ENCODE results near the gene ROBO4.

Gene ROBO4

DNA sequence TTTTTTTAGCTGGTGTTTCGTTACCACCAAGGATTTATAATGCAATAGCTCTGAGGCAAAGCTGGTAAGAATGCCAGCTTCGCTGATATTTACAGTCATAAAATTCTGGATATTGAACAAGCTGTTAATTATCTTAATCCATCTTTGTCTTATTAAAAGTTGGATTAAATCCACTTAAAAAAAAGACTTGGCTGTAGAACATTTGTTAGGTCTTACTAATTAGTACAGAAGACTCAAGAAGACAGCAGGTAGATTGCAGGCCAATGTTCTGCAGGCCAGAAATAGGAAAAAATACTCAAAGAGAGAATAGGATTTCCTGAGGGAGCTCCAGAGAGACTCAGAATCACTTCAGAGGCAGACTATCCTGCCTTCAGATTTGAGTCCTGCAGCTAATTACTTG, 7.5 kb downstream of the ROBO4 start:
- no peak for DNase-seq (ENCODE audit: low spot score)

DNA sequence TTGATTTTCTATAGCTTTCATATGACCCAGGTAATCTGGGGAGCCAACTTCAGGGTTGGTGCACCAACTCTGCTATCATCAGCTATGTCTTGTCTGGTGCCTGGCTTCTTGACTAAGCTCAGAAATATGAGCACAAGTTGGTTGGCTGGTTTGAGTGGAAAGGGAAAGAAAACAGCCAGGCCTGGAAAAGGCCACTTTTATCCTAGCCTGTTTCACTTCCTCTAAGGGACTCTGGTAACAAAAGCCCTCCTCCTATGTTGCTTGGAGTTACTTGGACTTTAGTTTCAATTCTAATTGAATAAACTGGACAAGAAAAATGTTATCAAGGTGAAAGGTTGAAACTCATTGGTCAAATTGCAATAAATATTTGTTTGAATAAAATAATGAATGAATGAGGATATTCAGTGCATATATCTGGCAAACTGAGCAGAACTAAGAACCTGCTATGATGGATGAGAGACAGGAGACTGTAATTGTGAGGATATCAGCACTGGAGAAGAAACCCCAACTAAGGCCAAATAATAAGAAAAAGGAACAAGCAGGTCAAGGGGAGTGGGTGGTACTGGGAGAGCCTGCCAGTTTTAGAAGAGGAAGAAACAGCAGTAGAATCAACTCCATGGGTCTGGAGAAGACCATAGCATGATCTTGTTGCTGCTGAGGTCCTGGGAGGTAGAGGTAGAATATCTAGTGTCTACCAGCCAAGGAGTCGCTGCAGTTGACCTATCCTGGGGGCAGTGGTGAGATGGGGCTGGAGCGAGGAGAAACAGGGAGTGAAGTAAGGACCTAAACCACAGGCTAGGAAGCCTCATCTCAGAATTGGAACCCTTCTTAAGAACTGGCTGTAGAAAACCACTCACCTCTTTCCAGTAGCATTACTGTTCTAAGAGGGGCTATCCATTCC, 8.2 kb downstream of the ROBO4 start:
- no peak for DNase-seq (ENCODE audit: low spot score)

DNA sequence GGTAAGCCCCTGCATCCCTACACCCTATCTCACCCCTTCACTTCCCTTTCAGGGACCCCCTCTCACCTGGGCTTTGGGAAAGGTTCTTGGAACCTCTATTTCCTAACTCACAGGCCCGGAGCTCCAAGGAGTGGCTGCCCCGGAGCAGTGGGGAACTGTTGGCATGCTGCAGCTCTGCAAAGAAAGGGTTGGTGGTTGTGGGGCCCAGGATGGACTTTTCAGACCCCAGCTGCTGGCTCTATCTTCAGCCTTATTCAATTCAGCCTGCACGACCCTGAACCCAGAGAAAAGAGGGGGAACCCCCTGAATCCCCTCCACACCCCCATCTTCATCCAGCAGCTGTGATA, 10.0 kb downstream of the ROBO4 start:
- DNase-seq (ENCODE audit: low spot score), result no peak

DNA sequence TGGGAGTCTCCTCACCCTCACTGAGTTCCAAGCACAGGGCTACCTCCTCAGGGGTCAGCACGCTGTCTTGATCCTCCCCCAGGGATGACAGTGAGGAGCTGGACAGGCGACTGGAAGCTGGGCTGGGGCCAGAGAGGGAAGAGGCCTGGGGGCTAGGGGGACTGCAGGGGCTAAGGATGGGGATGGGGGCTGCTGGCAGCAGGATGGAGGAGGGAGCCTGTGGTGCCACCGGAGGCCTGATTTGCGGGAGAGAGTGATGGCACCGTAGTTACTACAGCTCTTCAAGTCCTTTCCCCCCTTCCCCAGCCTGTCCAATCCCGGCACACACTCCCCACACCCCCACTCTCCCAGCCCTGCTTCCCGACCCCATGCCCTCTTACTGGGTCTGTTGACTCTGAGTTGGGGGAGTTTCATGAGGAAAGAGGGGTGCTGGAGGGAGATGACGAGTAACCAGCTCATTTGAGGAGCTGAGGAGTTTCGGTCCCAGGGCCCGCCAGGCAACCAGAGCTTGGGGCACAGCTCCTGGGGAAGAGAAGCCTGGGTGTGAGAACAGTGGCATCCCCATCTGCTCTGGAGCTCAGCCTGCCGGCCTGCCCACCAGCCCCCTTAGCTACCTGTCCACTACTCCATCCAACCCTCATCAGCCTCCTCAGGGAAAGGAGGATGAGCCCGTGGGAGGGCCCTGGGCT, 10.5 kb downstream of the ROBO4 start:
- no peak for DNase-seq (ENCODE audit: low spot score)

DNA sequence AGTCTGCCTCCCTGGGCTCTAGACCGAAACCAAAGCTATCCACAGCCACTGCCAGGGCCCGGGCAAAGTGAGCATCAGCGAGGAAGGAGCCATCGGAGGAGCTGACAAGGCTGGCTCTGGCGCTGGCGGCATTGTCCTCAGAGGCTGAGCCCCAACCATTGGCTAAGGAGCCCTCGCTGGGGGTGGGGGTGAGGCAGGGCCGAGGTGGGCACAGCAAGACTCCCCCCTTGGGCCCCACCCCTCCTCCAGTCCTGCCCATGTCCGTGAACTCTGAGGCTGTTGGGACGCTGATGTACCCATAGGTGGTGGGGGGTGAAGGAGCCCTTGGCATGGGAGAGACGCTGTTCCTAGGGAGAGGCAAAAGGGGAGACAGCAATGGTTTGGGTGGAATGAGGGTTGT, 11.2 kb downstream of the ROBO4 start:
- no peak for DNase-seq (ENCODE audit: low spot score)

DNA sequence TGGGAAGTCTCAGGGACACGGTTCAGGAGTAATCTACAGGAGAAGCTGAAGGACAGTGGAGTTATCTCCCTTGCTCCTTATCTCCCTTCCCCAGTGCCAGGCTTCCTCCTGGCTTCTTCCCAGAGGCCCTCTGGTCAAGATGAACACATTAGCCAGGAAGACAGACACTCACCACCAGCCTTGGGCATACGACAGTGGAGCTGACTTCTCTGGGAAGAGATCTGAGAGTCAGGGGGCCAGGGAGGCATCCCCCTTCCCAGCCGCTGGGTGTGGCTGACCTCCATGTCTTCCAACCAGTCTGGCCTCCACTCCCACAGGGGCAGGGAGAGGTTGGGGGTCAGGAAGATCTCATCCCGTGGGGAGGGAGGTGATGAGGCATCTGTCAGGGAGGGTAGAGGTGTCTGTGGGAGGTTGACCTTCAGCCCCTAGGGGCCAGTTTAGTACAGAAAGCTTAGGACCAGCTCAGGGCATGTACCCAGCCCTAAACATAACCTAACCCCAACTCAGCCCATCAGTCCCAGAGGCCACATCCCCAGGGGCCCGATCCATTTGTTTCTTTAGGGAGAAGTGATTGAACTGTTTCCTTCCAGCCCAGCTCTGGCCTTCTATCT, 12.7 kb downstream of the ROBO4 start:
- no peak for DNase-seq (ENCODE audit: low spot score)

DNA sequence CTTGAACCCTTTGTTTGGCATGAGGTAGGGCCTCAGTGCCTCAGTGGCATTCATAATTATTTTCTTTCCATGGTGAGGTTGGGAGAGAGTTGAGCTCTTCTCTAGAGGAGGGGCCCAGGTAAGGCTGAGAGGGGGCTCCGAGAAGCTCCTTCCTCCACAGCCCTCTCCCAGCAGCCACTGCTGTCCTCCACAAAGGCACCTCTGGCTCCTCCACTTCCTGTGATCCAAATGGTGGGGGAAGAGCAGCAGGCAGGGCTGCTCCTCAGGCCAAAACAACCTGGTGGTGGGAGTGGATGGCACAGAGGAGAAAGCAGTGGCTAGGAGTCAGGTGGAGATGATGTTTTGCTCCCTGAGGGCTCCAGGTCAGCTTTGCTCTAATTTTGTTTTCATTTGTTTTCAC, 13.3 kb downstream of the ROBO4 start:
- no peak for DNase-seq (ENCODE audit: low spot score)

DNA sequence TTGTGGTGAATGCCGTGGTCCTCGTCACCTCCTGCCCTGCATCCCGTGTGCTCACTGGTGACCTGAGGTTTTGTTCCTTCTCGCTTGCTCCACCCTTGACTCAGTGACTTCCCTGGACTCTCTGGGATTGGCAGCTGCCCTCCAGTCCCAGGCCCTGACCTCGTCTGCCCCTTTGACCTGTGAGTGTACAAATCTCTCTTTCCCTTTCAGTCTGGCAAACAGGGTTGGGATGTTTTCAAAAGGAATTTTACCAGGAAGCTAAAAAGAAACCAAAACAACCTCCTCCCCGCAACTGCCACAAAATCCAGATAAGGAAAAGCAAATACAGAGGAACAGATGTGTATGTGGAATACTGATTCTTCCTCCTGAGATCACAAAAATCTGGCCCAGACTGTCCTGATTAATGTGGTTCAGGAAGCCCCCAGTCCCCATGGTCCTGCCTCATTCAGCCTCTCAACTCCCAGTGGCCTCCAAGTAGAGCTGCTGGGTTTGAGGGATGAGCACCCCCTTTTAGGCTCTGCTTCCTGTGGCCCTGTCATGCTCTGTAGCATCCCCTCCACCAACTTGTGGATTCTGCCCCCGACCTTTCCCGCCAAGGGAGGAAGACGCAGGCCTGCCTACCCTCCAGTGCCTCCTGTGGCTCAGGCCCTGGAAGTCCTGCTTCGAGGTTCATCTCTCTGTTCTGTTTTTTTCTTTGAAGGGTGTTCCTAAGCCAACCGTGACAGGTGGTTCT, 15.2 kb downstream of the ROBO4 start:
- DNase-seq (ENCODE audit: low spot score), result no peak

DNA sequence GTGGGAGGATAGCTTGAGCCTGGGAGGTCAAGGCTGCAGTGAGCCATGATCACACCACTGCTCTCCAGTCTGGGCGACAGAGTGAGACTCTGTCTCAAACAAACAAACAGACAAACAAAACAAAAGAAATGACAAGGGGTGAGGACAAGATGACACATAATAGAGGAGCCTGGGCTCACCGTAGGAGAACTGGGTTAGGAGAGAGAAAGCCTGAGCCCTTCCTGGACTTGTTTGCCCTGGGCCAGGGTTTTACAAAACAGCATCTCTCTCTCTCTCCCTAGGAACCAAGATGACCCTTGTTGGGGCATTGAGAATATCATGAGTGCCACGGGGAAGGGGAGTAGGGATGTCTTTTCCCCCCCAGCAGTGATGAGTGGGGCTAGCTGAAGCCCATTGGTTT, 16.7 kb downstream of the ROBO4 start:
- no peak for DNase-seq (ENCODE audit: low spot score)

DNA sequence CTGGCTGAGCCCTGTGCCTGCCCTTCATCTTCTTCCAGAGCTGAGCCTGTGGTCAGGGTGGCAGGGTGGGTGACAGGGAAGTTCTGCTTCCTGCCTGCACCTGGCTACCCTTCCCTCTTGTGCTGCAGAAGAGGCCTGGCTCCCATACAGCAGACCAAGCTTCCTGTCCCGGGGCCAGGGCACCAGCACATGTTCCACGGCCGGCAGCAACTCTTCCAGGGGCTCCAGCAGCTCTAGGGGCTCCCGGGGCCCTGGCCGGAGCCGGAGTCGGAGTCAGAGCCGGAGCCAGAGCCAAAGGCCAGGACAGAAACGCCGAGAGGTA, 17.4 kb downstream of the ROBO4 start:
- no peak for DNase-seq (ENCODE audit: low spot score)

DNA sequence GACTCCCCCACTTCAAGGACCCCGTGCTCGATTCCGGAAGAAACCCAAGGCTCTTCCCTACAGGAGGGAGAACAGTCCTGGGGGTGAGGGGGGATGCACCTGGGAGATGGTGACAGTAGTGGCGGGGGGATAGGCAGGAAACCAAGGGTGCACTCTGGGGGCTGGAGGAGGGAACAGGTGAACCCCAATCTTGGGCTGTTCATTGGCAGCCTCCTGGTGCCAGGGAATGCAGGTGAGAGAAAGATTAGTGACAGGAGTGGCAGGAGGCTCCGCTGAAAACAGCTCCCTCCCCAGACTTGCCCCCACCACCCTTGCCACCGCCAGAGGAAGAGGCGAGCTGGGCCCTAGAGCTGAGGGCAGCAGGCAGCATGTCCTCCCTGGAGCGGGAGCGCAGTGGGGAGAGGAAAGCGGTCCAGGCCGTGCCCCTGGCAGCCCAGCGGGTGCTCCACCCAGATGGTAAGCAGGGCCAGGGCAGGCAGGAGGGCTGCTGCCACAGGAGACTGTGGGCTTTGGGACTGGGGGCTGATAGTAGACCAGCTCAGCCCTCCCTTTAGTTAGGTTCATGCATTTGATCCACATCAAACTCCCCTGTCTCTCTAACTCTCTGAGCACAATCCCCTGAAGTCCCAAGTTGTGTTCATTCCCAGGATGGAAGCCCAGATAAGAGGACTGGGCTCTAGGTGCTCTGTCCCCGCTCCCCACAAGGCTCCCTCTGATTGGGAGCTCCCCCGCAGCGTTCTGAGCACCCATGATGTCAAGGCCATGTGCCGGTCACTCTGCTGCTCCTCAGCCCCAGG, 18.0 kb downstream of the ROBO4 start:
- DNase-seq (ENCODE audit: low spot score), result no peak

DNA sequence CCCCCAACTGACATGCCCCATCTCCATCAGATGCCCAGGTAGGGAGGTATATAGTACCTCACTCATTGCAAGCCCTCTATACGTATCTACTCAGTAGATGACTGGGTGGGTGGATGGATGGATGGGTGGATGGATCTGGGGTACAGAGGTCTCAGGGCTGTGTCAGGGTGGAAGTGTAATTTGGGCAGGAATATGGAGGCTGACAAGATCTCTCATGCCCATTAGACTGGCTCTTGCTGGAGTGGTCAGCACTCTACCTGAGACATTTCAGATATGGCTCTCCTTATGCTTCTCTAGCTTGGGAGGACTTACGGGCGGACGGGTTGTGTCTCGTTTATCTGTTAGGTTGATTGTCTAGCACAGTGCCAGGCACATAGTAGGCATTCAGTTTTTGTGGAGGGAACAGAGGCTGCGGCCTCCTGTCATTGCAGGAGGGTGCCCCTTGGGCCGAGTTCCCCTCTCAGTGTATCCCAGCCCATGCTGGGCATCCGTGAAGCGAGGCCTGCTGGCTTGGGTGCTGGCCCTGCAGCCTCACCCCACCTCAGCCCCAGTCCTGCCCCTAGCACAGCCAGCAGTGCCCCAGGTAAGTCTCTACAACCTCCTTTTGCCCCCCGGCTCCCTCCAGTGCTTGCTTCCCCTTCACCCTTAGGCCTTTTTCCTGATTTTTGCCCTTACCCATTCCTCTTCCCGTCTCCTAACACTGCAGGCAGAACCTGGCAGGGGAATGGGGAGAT, 18.7 kb downstream of the ROBO4 start:
- DNase-seq (ENCODE audit: low spot score), result no peak

DNA sequence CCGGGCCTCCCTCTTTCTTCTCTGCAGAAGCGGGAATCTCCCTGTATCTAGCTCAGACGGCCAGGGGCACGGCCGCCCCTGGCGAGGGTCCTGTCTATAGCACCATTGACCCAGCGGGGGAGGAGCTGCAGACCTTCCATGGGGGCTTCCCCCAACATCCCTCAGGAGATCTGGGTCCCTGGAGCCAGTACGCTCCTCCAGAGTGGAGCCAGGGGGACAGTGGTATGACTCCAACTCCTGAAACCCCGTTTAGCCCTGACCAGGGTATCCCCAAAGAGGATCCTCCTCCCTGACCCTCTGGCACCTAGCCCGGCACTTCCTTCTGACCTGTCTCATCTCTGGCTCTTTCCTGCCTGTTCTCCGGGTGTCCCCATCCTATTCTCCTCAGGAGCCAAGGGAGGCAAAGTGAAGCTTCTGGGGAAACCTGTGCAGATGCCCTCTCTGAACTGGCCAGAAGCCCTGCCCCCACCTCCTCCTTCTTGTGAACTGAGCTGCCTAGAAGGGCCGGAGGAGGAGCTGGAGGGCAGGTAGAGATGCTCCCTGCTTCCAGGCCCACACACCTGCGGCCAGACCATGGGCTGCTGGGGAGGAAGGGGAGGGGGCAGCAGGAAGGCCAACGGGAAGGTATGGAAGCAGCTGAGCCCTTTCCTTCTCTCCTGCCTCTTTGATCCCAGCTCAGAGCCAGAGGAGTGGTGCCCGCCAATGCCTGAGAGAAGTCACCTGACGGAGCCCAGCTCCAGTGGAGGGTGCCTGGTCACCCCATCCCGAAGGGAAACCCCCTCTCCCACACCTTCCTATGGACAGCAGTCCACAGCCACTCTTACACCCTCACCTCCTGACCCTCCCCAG, 19.5 kb downstream of the ROBO4 start:
- DNase-seq (ENCODE audit: low spot score), result no peak

DNA sequence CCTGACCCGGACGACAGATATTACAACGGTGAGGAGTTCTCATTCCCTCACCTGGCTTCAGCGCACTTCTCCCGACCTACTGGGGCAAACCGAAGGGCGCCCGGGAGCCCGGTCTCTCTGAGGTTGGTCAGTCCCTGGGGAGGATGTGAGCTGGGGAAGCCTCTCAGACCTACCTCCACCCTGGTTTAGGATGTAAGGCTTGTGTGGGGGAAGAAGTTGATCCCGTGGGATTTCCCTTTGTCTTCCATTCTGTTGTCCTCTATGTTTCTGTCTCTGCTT, 20.1 kb downstream of the ROBO4 start:
- DNase-seq (ENCODE audit: low spot score), result no peak

DNA sequence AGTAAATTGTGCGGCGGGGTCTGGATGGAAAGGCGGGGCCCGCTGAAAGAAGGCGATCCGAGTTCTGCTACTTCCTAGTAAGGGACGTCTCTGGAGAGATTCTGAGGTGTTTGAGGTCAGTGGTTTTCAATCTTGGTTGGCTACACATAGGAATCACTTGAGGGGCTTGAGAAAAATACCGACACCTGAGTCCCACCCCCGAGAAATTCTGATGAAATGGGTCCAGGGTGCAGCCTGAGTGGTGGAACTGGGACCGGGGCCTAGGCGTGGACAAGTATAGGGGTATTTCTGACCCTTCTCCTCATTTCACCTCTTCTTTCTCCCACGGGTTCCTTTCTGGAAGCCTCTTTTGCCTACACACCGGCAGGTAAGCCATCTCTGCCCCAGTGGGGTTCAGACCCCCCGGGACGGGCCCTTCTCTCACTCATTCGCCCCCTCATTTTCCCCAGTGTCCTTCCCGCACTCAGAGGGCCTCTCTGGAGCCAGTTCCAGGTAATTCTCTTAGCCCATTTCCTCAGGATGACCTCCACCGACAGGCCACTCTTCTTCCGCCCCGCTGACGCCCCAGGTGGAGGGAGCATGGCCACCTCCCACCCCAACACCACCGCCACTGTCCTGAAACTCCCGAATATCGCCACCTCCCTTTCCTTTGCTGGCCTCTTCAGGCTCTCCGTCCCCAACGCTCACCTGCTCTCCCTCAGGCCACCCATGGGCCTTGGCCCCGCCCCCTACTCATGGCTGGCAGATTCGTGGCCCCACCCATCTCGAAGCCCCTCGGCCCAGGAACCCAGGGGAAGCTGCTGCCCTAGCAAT, 20.6 kb downstream of the ROBO4 start:
- no peak for DNase-seq (ENCODE audit: low spot score)

DNA sequence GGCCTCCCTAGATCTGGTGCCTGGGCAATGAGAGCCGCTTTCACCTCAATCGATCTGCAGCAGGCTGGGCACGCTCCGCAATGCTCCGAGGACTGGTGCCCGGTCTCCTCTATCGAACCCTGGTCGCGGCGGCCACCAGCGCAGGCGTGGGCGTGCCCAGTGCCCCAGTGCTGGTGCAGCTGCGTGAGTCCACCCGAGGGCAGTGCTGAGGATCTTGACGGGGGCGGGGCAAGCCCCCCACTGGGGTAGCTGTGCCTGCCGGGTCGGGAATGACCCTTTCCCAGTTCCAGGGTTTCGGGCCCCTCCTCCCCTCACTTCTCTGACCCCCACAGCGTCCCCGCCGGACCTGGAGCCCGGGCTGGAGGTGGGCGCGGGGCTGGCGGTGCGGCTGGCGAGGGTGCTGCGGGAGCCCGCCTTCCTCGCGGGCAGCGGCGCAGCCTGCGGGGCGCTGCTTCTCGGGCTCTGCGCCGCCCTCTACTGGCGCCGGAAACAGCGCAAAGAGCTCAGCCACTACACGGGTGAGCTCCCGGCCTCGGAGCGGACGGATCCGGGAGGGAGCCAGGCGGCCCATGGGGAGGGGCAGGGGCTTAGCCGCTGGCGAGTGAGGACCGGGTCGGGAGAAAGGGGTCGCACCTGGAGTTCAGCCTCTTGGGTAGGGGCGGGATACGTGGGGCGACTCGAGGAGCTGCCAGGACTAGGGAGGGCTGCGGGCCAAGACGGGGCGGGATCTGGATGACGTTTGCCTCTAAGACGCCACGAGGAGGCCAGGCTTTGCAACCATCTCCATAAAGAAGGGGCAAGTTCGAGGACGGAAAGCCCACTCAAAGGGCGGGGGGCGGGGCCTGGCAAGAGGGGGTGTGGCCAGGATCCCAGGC, 21.5 kb downstream of the ROBO4 start:
- peak; percentile 76 for DNase-seq (ENCODE audit: low spot score)

DNA sequence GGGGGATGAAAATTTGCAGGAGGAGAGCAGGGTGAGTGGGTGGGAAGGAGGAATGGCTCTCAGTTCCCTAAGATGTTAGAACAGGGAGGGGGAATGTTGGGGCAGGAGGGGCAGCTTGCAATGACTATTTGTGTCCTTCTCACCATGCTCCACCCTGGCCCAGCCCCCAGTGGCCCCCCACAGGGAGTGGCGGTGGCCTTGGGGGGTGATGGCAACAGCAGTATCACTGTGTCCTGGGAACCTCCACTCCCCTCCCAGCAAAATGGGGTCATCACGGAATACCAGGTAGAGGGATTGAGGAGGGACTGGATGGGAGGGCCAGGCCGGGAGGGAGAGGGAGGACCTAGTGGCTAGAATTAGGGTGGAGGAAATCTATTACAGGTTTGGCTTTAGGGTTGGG, 22.3 kb downstream of the ROBO4 start:
- DNase-seq (ENCODE audit: low spot score), result no peak

DNA sequence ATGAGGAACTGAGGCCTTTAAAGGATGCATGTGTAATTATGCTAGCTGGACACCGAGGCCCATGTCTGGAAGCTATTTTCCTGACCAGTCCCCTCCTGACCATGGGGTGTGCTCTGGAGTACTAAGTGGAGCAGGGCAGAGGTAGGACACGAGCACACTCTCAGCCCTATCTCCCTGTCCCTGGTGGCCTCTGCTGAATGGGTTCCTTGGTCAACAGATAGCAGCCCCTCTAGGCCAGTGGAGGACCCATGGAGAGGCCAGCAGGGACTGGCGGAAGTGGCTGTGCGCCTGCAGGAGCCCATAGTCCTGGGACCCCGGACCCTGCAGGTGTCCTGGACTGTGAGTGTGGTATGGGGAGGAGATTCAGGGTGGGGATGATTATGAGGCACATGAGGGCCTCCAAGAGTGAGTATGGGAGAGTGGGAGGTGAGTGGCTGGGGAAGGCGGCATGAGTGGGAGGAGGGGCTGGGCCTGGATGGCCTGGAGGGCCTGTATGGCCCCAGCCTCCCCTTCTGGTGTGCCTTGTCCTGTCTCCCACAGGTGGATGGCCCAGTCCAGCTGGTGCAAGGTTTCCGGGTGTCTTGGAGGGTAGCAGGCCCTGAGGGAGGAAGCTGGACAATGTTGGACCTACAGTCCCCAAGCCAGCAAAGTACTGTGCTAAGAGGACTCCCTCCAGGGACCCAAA, 23.0 kb downstream of the ROBO4 start:
- DNase-seq (ENCODE audit: low spot score), result no peak

Measured in SK-N-DZ (cell line).